Skin epidermis (tissue), 12 donors: ENCODE results near the gene ADGRA3.

Experiments
- H3K27ac ChIP-seq, 21 experiments: fragments of 200-600 bp; sonication (generic) in 11 of 21; one replicate each; pipeline ENCODE4 v1.5.0; 2020; ENCODE audit warnings: mild to moderate bottlenecking in 3 of 21, inconsistent platforms in 2 of 21, moderate library complexity in 2 of 21
- H3K4me3 ChIP-seq, 7 experiments: fragments of 200-600 bp; sonication (generic) in 2 of 7; one replicate each; pipeline ENCODE4 v1.5.0; 2020; ENCODE audit warnings: inconsistent platforms in 2 of 7, mild to moderate bottlenecking in 2 of 7, moderate library complexity in 1 of 7

The ADGRA3 gene

GRCh38 chr4:22515888-22516541 lies at the start of gene ADGRA3:
ADGRA3 (minus strand) TSS chr4:22516066; CDS start chr4:22515784, 282 bp downstream.
- peak within 1 kb of the TSS; percentile 31 to 62 (median 50) for H3K4me3 ChIP-seq
- H3K27ac ChIP-seq, result peak within 1 kb of the TSS in 16 of 21 experiments; percentile 10 to 81 (median 67)

DNA sequence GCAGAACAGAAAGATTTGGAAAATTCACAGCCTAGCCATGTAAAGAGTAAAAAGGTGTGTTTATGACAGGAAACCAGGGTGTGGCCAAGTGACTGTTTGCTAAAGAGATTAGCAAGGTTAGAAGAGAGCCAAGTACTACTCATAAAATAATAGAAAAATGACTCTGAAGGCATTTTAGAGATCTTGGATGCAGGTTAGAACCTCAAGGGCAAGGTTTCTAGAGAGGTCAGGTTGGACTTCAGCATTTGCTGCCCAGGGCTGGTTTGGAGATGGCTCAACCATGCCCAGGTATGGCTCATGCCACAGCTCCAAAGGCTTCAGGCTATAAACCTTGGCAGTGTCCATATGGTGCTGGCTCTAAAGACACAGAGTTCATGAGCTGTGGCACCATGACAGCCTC lies 40.6 kb upstream of the ADGRA3 start:
- Histone ChIP-seq H3K4me3 (no peak overlapping the region), H3K27ac (no peak overlapping the region)

DNA sequence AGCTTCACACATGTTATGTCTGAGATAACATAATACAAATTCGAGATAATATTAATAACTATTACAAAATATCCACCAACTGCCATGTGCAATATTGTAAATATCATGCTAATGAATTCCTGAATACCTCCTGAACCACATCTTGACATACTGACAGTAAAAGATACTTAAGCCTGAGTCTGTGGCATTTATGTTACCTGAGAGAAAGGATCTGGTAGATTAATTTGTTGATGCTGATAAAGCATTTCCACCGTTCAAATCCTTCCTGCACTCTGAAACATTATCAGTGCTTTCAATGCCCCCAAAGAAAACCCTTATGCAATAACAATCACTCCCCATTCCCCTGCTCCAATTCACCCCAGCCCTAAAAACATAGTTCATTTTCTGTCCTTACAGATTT lies 38.8 kb upstream of the ADGRA3 start:
- no peak overlapping the region for H3K4me3 ChIP-seq
- no peak overlapping the region for H3K27ac ChIP-seq

DNA sequence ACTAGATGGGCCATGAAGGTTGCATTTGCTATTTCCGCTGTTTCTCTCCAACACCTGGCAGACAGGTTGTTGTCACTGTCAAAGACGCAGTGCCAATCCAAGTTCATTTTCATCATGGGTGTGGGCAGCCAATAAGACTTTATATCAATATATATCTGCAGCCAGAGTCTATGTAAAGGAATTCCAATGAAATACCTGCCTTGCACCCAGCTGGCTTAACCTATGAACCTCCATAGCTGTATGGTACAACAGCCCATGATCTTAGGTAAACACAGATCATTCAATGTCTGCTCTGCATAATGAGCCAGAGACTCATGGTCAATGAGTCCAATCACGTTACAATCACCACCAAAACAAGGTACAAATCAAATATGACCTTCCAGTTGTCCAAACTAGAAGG lies 37.7 kb upstream of the ADGRA3 start:
- Histone ChIP-seq H3K27ac (no peak overlapping the region), H3K4me3 (no peak overlapping the region)

GRCh38 chr4:22552812-22553211 lies 36.9 kb upstream of the ADGRA3 start:
- no peak overlapping the region for H3K4me3 ChIP-seq
- H3K27ac ChIP-seq, result no peak overlapping the region

GRCh38 chr4:22551550-22551949 lies 35.7 kb upstream of the ADGRA3 start:
- Histone ChIP-seq H3K27ac (no peak overlapping the region), H3K4me3 (no peak overlapping the region)

DNA sequence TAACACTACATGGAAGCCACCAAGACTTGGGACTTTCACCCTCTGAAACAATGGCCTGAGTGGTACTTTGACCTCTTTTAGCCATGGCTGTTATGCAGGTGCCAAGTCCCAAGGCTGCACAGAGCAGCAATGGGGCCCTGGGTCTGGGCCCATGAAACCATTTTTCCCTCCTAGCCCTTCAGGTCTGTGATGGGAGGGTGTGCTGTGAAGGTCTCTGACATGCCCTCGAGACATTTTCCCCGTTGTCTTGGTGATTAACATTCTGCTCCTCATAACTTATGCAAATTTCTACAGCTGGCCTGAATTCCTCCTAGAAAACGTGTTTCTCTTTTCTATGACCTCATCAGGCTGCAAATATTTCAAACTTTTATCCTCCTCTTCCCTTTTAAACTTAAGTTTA lies 30.4 kb upstream of the ADGRA3 start:
- Histone ChIP-seq H3K27ac (no peak overlapping the region), H3K4me3 (no peak overlapping the region)

DNA sequence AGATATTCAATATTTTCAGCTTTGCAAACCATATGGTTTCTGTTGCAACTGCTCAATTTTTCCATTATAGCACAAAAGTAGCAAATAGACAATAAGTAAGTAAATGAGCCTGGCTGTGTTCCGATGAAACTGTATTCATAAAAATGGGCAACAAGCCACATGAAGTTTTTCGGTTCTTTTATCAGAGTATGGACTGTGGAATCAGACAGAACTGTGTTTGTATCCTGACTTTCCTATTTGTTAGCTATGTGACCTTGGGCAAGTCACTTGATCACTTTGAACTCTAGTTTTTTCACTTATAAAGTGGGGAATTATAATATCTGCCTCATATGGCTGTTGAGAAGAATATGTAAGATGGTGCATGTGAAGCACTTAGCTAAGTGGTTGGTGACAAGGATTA lies 23.4 kb upstream of the ADGRA3 start:
- Histone ChIP-seq H3K4me3 (no peak overlapping the region), H3K27ac (no peak overlapping the region)

- Histone ChIP-seq H3K4me3 (no peak overlapping the region), H3K27ac (no peak overlapping the region)
Observed at GRCh38 chr4:22537864-22538263, 22.0 kb upstream of the ADGRA3 start.

DNA sequence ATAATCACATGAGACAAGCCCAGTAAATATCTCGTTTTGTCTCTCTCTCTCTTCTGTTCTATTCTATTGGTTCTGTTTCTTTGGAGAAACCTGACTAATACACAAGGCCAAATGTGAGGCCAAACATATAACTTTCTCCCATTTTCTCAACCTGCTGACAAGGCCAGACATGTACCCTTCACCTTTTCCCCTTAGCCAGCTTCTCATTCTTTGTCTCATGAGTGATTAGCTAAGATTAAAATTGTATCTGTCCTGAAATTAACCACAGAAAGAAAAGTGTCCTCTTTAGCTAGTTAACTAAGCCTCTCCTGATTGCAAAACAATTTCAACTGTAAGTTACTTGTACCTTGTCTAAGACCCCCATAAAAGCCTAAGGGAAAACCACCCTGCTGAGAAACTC lies 18.5 kb upstream of the ADGRA3 start:
- no peak overlapping the region for H3K4me3 ChIP-seq
- no peak overlapping the region for H3K27ac ChIP-seq

DNA sequence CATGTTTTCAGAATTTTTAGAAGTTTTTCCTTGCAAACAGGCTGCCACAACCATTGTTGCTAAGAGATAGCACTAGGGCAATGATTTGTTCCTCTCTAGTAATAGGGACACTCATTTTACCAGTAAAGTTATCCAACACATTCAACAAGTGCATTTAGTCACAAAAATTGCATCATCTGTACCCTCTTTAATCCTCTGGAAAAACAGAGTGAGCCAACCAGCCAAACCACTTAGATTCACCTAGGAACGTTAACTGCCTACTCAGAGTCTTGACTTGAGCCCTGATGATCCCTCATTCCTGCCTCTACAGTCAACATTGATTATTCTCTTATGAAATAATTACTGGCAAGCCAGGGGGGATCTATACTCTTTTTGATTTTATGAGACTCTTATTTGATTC lies 17.0 kb upstream of the ADGRA3 start:
- Histone ChIP-seq H3K27ac (no peak overlapping the region), H3K4me3 (no peak overlapping the region)

- Histone ChIP-seq H3K4me3 (no peak overlapping the region), H3K27ac (no peak overlapping the region)
Observed at GRCh38 chr4:22532117-22532516, 16.3 kb upstream of the ADGRA3 start.

GRCh38 chr4:22531311-22532019 lies 15.6 kb upstream of the ADGRA3 start:
- Histone ChIP-seq H3K27ac (no peak overlapping the region), H3K4me3 (no peak overlapping the region)

DNA sequence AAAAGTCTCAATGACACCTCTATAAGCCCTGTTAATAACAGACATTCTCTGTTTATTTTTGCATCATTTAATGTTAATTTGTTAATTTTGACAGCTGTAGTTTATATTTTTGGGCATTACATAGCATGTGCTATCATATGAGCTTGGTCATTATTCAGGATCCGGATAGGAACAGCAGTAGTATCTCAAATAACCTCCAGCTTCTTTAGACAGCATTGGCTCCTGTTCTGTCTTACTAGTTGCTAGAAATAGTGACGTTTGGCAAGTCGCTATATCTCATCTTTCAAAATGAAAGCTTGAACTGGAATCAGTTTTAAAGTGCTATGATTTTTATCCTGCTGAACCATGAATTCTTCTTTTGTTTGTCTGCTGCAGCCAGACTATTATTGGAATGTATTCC lies 9.0 kb upstream of the ADGRA3 start:
- Histone ChIP-seq H3K4me3 (no peak overlapping the region), H3K27ac (no peak overlapping the region)

GRCh38 chr4:22522706-22523501 lies 7.0 kb upstream of the ADGRA3 start:
- H3K27ac ChIP-seq, result no peak overlapping the region

GRCh38 chr4:22522206-22522605 lies 6.3 kb upstream of the ADGRA3 start:
- Histone ChIP-seq H3K4me3 (no peak overlapping the region), H3K27ac (no peak overlapping the region)

More at GRCh38 chr4:22522706-22523501, 7.0 kb upstream of the ADGRA3 start:
- no peak overlapping the region for H3K4me3 ChIP-seq

DNA sequence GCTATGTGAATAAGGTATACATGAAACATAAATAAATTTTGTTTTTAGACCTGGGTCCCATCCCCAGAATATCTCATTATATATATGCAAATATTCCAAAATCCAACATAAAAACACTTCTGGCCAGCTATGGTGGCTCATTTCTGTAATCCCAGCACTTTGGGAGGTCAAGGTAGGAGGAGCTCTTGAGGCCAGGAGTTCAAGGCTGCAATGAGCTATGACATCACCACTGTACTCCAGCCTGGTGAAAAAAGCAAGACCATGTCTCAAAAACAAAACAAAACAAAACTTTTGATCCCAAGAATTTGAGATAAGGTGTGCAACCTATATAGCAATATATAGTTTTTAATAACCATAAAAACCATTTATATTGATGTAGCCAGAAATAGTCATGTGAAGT lies 5.4 kb upstream of the ADGRA3 start:
- Histone ChIP-seq H3K4me3 (no peak overlapping the region), H3K27ac (no peak overlapping the region)

- H3K4me3 ChIP-seq, result peak overlapping the region; percentile 31 to 62 (median 50)
- H3K27ac ChIP-seq, result peak overlapping the region in 12 of 21 experiments; percentile 48 to 81 (median 72)
Observed at GRCh38 chr4:22515145-22515887, 550 bp downstream of the ADGRA3 start.

- Histone ChIP-seq H3K4me3 (peak overlapping the region; percentile 31 to 62 (median 50)), H3K27ac (peak overlapping the region in 2 of 21 experiments; percentile 2 to 72)
Observed at GRCh38 chr4:22514481-22514880, 1.4 kb downstream of the ADGRA3 start.

DNA sequence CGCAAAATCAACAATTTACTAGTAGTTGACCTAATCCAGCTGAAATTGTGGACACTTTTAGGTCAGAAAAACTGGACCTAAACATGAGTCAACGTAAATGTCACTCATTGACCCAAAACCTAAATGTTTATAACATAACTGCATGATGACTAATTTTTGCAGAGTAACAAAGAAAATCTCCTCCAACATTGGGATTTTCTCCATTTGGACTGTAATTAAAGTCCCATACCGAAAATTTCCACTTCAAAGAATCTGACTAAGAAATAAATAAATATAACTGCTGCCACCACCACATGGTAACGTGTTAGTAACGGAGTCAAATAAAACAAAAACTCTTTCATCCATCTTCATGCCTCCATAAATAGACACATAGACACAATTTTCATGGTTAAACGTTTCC lies 1.9 kb downstream of the ADGRA3 start:
- Histone ChIP-seq H3K27ac (no peak overlapping the region), H3K4me3 (peak overlapping the region in 3 of 7 experiments; percentile 34 to 62 (median 54))
